Kidney (tissue), 14 donors: Measurements from ENCODE around the gene SEL1L2. TPM values are rescaled to one million over a fixed set of nuclear protein-coding genes. Genes with fewer than 3 reads are reported as not detected.

Experiments used
- DNase-seq, 5 donors: peaks; one replicate each; pipeline ENCODE4 v3.0.0-alpha.2; 2013 to 2020
- FAIRE-seq: peaks from 2 replicates; lab custom pipeline; 2012; peaks lifted over from hg19 to GRCh38; lab: Jason Lieb, UNC
- H3K27ac ChIP-seq, 2 donors: one replicate each; pipeline ENCODE4 v1.7.0; 2013; ENCODE audit warnings: low read depth in 2 of 2, low read length in 2 of 2, inconsistent platforms in 1 of 2
- H3K27me3 ChIP-seq: one replicate; pipeline ENCODE4 v1.7.1; 2013; ENCODE audit warnings: low read length, inconsistent platforms; ENCODE audit not compliant: control insufficient read depth, insufficient read depth
- H3K36me3 ChIP-seq, 3 donors: one replicate each; pipeline versions ENCODE4 v1.7.0 to v1.7.1; 2013; ENCODE audit warnings: low read length in 3 of 3, control low read depth in 1 of 3, inconsistent platforms in 1 of 3; ENCODE audit not compliant: insufficient read depth in 3 of 3, control insufficient read depth in 2 of 3
- H3K4me1 ChIP-seq, 3 donors: one replicate each; pipeline versions ENCODE4 v1.7.0 to v1.7.1; 2013; ENCODE audit warnings: low read length in 3 of 3, inconsistent platforms in 1 of 3, low read depth in 1 of 3; ENCODE audit not compliant: control insufficient read depth in 2 of 3, insufficient read depth in 2 of 3
- H3K4me3 ChIP-seq, 3 donors: one replicate each; pipeline versions ENCODE4 v1.7.0 to v1.8.1; 2013; ENCODE audit warnings: low read length in 3 of 3, control low read depth in 1 of 3, inconsistent platforms in 1 of 3
- H3K9ac ChIP-seq, 3 donors: one replicate each; pipeline versions ENCODE4 v1.7.0 to v1.7.1; 2013; ENCODE audit warnings: low read length in 3 of 3, control low read depth in 1 of 3, inconsistent platforms in 1 of 3
- H3K9me3 ChIP-seq, 3 donors: one replicate each; pipeline versions ENCODE4 v1.7.0 to v1.7.1; 2013; ENCODE audit warnings: low read length in 3 of 3, control low read depth in 1 of 3, inconsistent platforms in 1 of 3; ENCODE audit not compliant: control insufficient read depth in 2 of 3, insufficient read depth in 1 of 3
- CTCF ChIP-seq: IDR thresholded peaks from 3 replicates; pipeline ENCODE4 v1.5.1; 2012; ENCODE audit warnings: mild to moderate bottlenecking, moderate library complexity, borderline replicate concordance; ENCODE audit not compliant: insufficient read depth; ENCODE audit errors: extremely low read depth
- intact Hi-C: fragments of 100-400 bp; cut with DNase I; formaldehyde crosslinking; loops from one replicate; pipeline ENCODE4 v1.11.1; 2022
- polyA plus RNA-seq: library from polyadenylated mRNA; stranded (reverse); fragments of 350-450 nt; fragmentation: Illumina TruSeq; extraction: RNeasy Lipid Tissue Mini Kit (QIAGEN cat#74804); gene quantifications from one replicate; pipeline ENCODE4 v1.2.3, GENCODE V29; 2014; ENCODE audit warnings: low read depth, low replicate concordance; ENCODE audit not compliant: insufficient read depth
- total RNA-seq: library from RNA; stranded (reverse); fragmentation: NEBNext Ultra II Directional; extraction: Animal tissue kit (Norgen Biotek cat#: 25700); gene quantifications from one replicate; pipeline ENCODE4 v1.2.1, GENCODE V29; 2021
- donor health status: control.
- donor health status: control.
- donor health status: control.
- donor health status: control.
- donor health status: control.
- donor health status: DM: yes; HTN: yes; CAD: no.
- donor health status: Normal renal cell carcinoma (clear cell type).

SEL1L2 gene
- total and polyA plus RNA-seq, 2 donors from 2014 or later = not detected

GRCh38 chr20:13839421-13840092 lies 150.9 kb downstream of the SEL1L2 start:
- Histone ChIP-seq H3K36me3 (no peaks in the 10 kb centered on the region), H3K4me3 (no peak overlapping the region), H3K9me3 (no peaks in the 10 kb centered on the region), H3K27ac (no peak overlapping the region), H3K9ac (no peak overlapping the region), H3K27me3 (no peaks in the 10 kb centered on the region), H3K4me1 (no peaks in the 10 kb centered on the region)
- TF ChIP-seq CTCF = no peak
- DNase-seq (no peak), FAIRE-seq (no peak)
- intact Hi-C loops = no loop called here

GRCh38 chr20:13838664-13839063 lies 151.8 kb downstream of the SEL1L2 start:
- no peak for DNase-seq
- no peaks in the 10 kb centered on the region for H3K27me3 ChIP-seq
- H3K36me3 ChIP-seq = no peaks in the 10 kb centered on the region
- FAIRE-seq = no peak
- intact Hi-C loops = no loop called here
- no peak overlapping the region for H3K27ac ChIP-seq
- no peaks in the 10 kb centered on the region for H3K4me1 ChIP-seq
- no peak overlapping the region for H3K9ac ChIP-seq
- H3K9me3 ChIP-seq = no peaks in the 10 kb centered on the region
- TF ChIP-seq CTCF = no peak
- H3K4me3 ChIP-seq = no peak overlapping the region

GRCh38 chr20:13831476-13831875 lies 158.9 kb downstream of the SEL1L2 start:
- Histone ChIP-seq H3K9me3 (no peaks in the 10 kb centered on the region), H3K4me3 (no peak overlapping the region), H3K27me3 (no peaks in the 10 kb centered on the region), H3K9ac (no peak overlapping the region), H3K36me3 (no peaks in the 10 kb centered on the region), H3K27ac (no peak overlapping the region), H3K4me1 (no peaks in the 10 kb centered on the region)
- DNase-seq (no peak), FAIRE-seq (no peak)
- intact Hi-C loops = no loop called here
- no peak for TF ChIP-seq CTCF
